MV-4-11 (cell line): ENCODE measurements around the gene F10.

Experiments
- DNase-seq: peaks from one replicate; lab custom pipeline; 2025; lab: John Stamatoyannopoulos, UW

The F10 gene

DNA sequence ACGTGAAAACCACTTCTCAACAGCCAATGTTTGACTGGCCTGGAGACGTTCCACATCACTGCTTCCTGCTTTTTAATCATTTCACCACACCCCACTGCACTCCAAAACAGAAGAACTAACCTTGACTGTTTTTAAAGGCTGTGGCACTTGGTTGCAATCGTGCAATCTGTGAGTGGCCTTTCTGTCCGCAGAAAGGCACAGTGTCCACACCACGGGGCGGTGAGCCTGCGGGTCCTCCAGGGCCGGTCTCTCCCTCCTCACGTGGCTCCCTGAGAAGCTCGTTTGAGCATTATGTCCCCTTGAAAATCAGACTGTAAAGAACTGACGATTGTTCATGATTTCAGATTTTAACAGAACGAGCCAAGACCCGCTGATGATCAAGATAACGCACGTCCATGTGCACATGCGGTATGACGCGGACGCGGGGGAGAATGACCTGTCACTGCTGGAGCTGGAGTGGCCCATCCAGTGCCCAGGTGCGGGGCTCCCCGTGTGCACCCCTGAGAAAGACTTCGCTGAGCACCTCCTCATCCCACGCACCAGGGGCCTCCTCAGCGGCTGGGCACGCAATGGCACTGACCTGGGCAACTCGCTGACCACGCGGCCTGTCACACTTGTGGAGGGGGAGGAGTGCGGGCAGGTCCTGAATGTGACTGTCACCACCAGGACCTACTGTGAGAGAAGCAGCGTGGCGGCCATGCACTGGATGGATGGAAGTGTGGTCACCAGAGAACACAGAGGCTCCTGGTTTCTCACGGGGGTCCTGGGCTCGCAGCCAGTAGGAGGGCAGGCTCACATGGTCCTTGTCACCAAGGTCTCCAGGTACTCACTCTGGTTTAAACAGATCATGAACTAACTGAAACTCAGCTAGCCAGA is 48.9 kb downstream of the F10 start:
- no peak for DNase-seq

DNA sequence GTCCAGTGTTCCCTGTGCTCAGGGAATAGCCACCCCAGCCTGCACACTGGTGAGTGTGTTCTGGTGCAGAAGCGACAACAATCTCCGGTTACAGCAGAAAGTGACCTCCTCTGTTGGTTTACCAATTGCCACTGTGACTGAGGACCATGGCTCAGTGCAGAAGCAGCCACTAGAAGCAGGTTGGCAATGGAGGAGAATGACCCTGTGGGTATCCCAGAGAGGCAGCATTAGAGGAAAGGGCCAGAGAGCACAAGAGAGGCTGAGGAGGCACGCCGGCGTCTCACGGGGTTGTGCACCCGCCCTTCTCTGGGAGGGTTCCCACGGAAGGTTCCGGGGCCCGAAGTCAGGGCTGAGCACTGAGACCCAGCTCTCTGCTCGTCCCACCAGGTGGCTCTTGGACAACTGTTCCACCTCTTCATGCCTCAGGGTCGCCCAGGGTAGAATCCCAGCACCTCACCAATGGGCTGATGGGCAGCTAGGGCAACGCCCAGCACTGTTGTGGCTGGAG is 49.9 kb downstream of the F10 start:
- DNase-seq = no peak

DNA sequence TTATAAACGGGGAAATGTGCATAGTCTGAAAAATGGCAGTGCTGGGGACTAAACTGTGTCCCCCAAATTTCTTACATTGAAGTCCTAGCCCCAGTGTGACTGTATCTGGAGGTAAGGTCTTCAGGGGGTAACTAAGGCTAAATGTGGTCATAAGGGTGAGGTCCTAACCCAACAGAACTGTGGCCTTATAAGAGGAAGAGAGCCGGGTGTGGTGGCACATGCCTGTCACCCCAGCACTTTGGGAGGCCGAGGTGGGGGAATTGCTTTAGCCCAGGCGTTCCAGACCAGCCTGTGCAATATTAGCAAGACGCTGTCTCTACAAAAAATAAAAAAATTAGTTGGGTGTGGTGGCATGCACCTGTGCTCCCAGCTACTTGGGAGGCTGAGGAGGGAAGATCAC is 53.7 kb downstream of the F10 start:
- DNase-seq = no peak

DNA sequence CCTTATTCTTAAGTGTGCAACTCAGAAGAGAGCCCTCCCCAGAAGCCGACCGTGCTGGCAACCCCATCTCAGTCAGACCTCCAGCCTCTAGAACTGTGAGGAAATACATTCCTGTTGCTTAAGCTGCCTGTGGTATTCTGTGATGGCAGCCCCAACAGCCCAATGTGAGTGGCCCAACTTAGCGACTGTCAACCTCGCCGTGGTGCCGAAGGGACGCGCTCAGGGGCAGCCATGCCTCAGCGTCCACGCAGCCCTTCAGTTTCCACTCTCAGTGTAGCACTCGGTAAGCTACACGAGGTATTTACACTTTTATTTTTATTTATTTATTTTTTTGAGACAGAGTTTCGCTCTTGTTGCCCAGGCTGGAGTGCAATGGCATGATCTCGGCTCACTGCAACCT is 54.2 kb downstream of the F10 start:
- no peak for DNase-seq

DNA sequence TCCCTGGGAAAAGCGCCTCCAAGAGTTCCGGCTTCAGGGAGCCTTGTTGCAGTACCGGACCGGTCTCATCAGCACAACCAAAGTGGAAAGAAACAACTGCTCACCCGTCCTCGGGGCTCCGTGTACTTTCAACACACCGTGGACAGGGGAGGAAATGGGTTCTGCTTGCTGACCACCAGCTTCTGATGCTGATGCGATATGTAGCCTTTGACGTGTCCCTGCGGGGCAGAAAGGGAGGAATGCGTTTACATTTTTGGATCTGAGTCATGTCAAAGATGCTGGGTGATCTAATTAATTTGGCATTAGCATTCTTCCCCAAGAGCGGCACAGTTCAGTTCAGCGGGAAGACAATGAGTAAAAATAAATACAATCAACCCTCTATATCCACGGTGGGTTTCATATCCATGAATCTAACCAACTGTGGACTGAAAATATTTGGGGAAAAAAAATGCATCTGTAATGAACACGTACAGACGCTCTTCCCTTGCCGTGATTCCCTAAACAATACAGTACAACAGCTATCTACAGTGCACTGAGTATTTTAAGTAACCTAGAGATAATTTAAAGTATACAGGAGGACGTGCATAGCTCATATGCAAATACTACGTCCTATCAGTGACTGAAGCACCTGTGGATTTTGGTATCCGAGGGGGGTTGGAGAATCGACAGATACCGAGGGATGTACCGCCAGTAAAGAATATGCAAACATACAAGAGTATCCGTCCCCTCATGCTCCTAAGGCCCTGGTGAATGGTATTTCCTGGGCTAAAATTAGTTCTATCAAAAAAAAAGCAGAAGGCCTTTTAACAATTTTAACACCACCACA is 55.7 kb downstream of the F10 start:
- DNase-seq = no peak

DNA sequence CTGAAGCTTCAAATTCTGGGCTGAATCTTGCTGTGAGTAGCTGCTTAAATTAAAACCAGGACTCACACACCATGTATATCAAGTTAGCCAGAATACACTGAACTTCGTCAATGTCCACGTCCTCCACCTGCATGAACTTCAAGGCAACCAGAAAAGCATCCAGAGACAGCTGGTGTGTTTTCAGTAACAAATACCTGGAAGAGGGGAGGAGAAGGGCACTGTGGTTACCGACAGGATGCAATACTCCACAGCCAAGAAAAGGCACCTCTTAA is 56.2 kb downstream of the F10 start:
- DNase-seq = no peak

DNA sequence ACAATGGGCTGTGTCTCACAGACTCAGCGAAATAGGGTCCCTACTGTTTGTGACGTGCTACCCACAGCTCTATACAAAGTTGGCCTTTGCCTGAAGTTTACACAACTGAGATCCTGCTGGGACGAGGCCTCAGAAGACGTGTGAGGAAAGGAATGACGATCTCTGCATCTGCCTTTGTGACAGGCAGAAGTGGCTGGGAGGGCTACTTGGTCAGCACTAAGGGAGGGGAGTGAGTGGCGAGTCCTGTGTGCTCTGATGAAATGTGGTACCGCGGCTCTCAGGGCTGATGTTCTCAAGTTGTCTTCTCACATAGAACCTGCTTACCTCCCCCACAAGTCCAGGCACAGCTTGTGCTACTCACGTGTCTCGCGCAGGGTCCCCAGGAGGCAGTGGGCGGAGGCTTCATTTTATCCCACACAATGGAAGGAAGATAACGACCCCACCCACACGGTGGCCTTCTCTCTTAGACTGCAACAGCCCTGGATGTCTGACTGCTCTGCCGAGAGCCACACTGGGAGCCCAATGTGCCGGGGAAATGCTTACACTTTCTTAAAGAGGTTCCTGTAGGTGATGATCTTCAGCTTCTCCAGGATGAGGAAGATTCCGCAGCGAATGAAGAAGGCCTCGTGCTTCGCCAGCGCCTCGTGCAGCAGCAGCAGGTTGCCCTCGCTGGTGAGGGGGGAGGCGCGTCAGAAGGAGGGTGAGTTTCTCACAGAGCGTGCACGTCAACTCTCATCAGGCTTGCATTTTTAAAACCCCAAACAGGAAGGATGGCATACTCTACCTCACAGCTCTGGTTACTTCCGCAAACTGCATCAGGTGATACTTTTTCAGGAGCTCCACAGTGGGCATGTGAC is 57.0 kb downstream of the F10 start:
- no peak for DNase-seq

DNA sequence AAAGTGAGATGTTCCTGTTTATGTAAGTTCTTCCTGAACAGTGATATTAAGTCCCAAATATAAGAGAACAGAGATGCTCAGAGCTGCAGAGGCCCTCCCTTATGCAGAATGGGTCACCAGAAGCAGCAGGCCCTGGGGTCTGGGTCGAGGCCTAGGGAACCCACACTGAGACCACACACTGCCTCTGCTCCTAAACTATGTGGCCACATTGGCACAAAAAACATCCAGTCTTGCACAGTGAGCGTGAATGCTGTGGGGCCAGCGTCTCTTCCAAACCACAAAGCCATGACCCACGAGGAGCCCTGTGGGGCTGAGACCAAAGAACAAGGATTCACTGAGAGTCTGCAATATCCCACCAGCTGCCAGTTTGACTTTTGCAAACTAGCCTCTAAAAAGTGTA is 59.4 kb downstream of the F10 start:
- no peak for DNase-seq

DNA sequence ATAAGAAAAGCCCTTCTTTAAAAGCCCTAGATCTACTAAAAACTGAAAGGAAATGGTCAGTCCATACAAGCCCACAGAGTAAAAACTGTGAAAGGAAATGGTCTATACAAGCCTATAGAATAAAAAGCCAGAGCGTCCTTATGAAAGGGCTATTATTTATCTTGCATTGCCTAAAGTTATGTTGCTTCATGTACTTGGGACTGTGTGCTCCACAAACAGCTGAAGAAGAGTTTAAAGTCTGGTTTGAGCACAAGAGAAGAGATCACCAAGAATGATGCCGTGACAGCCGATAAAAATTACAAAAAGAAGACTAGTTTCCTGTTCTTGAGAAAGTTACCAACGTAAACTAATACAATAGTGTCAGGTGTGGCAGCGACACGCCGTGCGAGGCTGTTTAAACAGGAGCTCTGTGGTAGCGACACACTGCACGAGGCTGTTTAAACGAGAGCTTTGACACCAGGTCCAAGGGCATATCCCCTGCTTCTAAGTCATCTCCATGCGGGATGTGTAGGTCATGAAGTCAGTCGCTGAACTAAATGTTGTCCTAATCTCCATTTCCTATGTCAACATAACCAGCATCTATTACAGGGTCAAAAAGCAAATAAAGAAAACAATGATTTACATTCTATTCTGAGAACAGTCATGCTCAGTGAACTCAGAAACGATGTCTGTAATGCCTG is 61.0 kb downstream of the F10 start:
- no peak for DNase-seq

DNA sequence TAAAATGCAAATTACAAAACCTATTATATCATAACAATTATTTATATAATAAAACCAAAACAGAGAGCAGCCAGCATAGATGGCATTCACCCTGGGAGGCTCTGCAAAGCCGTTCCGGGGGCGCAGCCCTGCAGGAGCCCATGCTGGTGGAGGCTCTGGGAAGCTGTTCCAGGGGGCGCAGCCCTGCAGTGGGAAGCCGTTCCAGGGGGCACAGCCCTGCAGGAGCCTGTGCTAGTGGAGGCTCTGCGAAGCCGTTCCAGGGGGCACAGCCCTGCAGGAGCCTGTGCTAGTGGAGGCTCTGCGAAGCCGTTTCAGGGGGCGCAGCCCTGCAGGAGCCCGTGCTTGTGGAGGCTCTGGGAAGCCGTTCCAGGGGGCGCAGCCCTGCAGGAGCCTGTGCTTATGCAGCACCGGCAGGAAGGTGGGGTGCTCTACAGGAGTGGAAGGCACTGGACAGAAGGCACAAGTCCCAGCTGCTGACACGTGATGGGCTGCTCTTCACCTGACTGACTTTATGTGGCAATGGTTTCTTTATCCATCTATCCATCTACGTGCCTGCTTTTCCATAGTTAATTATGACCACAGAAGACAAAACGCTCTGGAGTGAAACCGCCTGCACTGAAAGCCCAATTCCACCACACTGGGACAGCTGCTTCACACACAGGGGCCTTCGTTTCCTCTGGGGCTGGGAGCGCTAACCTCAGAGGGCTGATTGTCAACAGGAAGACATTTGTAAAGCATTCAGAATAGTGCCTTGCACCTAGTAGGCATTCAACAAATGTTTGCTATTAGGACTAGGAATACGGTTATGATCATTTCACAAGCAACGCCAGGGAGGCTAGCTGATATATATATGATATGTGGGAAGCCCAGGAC is 62.2 kb downstream of the F10 start:
- no peak for DNase-seq

DNA sequence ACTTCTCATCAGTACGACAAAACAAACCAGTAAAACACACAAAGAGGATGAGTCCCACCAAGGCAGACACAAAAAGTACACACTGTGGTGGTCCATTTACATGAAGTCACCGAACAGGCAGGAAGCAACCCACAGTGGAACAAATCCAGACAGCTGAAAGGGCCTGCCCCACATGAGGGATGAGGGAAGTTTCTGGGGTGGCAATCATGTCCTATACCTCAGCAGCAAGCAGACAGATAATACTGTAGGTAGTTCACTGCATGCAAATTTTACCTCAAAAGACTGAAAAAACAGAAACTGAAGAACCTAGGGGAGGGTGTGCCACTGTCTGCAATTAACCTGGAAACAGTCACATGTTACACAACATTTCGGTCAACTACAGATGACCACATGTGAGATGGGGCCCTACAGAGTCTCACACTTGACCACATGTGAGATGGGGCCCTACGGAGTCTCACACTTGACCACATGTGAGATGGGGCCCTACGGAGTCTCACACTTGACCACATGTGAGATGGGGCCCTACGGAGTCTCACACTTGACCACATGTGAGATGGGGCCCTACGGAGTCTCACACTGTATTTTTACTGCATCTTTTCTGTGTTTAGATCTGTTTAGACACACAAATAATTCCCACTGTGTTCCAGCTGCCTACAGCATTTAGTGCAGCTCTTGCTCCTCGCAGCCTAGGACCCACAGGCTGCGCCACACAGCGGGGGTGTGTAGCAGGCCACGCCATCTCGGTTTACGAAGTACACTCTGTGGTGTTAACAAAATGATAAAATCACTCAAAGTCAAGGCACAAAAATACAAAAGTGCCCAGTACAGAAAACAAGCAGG is 63.7 kb downstream of the F10 start:
- no peak for DNase-seq

DNA sequence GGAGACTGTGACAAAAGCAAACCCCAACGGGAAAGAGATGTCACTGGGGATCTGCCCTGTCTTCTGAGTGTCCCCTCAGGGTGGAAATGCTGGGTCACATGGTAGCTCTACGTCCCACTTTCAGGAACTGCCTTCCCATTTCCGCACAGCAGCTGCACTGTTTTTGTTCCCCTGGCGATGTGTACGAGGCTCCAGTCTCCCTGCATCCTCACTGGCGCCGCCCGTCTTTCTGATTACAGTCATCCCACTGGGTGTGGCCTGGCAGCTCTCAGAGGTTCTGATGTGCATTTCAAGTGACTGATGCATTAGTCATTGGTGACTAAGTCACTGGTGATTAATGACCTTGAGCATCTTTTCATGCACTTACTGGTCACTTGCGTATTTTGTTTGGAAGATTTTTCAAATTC is 64.7 kb downstream of the F10 start:
- peak; percentile 87 for DNase-seq

DNA sequence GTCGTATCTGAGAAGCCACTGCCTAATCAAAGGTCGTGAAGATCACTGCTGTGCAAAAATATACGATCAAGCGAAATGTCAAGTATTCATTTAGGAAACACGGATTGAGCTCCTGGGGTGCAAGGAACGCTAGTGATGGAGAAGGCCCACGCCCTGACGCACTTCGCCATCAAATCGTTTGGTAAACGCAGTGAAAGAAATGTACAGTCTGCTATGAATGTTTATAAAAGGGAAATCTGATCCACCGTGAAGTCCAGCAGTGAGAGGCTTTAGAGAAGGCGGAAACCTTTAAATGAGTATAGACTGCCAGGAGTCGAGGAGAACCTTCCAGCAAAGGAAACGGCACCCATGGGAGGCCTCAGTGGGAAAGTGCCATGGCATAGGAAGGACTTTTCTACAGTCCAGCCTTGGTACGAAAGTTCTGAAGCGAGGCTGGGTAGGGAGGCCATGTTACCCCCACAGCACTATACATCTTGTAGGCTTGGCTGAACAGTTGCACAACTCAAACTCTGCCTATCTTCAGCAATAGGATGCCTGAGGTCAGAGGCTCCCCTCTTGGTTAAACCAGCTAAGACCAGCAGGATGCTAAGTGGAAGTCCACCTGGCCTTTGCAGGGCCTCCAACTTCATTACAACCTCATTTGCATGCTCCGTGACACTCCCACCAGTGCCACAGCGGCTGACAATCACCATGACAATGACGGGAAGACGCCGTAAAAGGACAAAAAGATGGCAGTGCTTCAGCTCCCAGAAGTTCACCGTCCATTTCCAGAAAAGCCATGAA is 65.5 kb downstream of the F10 start:
- peak; percentile 16 for DNase-seq

DNA sequence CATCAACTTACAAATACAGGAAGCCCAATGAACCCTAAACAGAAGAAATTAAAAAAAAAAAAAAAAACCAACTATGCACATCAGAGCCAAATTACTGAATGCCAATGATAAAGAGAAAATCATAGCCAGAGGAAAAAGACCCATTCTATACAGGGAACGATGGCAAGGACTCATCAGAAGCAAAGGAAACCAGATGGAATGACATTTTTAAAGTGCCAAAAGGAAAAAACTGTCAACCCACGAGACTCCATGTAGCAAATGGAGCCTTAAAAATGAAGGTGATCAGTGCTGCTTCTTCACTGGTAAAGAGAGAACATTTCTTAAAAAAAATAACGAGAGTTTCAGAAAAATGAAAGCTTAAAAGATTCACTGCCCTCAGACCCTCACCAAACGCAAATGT is 67.6 kb downstream of the F10 start:
- DNase-seq = no peak

DNA sequence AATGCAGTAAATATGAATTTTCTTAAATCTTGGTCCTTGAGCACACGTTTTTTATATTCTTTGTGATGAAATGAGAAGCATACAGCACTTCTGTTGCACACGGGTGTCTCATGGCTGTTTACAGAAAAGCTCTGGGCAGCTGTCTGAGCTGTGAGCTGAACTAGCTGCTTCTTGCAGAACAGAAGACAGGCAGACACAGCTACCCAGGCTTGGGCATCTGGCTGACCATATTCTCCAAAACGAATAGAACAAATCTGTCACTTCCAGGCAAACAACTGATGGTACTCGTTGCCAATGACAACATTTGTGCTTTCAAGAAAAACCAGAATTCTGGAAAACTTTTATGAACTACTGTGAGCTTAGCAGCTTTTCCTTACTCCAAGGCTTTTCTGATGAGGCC is 69.7 kb downstream of the F10 start:
- DNase-seq = no peak

DNA sequence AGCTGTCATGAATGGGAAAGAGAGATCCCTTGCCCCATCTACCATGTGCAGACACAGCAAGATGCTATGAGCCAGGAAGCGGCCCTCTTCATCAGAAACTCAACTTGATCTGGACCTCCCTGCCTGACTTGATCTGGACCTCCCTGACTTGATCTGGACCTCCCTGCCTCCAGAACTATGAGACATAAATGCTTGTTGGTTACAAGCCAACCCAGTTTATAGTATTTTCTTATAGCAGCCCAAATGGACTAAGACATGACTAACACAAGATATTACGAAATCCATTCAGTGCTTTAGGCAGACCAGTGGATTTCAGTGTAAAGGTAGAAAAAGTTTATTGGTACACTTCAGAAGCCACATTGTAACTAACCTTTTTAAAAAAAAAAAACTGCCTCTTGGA is 70.3 kb downstream of the F10 start:
- peak; percentile 17 for DNase-seq

DNA sequence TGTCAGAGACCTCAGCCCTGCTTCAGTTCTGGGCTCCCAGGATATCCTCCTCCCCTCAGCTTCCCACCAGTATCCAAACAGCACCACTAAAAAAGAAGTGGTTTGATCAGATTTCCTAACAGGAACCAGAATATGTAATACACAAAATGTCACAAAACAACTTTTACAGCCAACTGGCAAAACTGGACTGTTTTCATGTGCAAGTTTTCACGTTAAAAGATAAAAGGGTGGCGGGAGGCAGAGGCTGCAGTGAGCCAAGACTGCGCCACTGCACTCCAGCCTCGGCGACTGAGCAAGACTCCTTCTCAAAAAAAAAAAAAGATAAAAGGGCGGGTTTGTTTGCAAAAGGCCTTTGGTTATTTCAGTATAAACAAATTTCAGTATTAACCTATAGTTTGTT is 72.8 kb downstream of the F10 start:
- DNase-seq = no peak

DNA sequence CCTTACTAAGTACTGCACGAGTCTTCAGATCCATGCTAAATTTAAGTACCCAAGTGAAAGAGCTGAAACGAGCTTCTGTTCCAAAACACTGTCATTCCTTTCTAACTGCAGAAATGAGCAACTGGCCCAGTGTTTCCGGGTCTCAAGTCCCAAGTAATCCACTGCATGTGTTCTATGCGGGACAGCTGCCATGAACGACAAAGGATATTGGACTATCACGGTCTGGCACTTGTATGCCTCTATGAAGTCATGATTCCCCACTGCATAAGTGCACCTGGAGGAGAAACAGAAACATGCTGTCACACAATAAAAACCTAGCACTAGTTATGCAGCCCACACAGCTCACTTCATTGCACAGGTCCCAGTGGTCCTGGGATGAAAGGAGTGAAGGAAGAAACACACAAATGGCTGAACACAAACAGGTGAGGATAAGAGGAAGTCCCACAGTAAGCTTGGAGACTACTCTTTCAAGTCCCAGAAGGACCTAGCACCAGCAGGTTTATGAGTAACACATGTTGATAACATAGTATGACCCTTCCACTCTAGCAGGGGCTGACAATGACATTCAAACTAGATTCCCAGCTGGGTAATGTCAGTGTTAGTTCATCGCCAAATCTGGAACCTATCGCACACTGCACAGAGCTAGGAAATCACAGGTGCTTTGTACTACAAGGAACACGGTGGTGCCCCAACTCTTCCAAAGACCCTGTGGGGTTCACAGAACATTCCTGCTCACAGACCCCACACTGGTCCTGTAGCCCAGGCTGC is 74.6 kb downstream of the F10 start:
- no peak for DNase-seq
